HEK293 (cell line): ENCODE measurements around the gene XYLB.

ENCODE experiments used
- SP2 ChIP-seq: fragments of 450-650 bp; formaldehyde crosslinking; IDR thresholded peaks from 2 replicates; pipeline ENCODE4 v1.5.1; 2016; ENCODE audit warnings: missing biosample characterization, missing genetic modification characterization
- ZIC2 ChIP-seq: fragments of 450-650 bp; formaldehyde crosslinking; IDR thresholded peaks from 2 replicates; pipeline ENCODE4 v1.5.1; 2016; ENCODE audit warnings: missing biosample characterization, missing genetic modification characterization

GRCh38 chr3:38370861-38371260 is 24.3 kb downstream of the XYLB start:
- TF ChIP-seq SP2 (tag by site-specific recombination) (no peak), ZIC2 (tag by site-specific recombination) (no peak)
